ENCODE measurements around the gene PNCK.
A peak's percentile ranks its signal among the peaks of the same experiment; 100 is the strongest.
"Not testable (repeated sequence)": the region's sequence is repeated elsewhere in the genome, so short reads cannot be mapped to it uniquely, and the experiment has no call there.

Gene PNCK

DNA sequence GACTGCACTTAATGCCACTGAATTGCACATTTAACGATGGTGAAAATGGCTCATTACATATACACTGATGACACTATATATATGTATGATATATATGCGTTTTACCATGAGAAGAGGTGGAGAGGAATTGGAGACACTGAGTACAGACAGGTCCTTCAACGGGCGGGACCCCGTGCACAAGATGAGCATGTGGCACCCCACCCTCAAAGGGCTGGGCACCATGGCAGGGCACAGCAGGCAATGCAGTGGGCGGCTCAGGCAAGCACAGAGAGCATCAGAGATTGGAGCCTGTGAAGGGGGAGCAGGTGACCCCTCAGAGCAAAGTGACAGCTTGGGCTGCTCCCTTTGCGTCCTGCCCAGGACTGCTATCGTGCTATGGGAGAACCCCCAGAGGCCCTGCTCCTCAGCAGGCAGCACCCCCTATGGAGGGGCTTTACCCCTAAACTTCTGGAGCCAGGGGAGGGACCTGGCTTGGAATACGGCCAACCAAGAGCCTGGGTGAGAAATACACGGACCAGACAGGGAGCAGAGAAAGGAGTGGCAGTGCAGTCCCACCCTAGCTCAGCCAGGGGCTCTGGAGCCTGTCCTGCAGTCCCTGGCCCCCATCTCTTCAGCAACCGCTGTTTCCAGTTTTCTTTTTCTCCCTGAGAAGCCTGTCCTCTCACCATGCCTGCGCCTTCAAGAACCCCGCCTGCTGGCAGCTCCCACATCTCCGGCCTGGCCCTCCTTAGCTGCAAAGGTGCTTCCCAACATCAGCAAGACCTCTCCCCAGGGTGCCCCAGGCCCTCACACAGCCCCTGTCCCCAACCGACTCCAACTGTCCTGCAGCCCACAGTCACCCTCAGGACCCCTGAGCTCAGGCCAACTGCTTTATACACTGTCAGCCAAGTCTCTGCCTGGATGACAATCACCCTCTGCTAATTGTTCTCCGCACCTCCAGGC is 24.6 kb upstream of the PNCK start:
- no peak for DNase-seq

DNA sequence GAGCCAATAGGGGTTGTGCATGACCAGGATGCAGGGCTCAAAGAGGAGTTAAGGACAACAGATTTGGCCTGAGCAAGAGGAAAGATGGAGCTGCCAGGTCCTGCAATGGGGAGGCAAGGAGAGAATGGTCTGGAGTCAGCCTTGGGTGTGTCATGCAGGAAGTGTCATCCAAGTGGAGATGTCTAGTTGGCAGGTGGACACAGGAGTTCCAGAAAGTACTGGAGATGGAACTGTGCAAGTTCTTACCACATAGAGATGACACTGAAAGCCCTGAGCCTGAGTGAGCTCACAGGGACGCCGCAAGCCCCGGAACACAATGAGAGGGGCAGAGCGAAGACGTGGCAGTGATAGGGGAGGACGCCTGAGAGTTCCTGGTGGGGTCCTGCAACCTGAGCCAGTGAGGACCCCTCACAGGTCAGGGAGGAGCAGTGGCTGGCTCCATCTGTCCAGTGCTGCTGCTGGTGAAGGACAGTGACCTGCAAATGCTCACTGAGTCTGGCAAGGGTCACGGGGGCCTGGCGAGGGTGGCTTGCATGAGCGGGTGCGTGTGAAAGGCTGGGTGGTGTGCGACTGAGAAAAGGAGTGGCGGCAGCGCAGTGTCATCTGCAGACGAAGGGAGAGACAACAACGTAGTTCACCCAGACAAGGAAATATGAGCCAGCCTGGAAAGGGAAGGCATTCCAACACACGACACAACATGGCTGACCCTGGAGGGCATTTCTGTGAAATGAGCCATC is 23.5 kb upstream of the PNCK start:
- DNase-seq, result not testable (repeated sequence)

DNA sequence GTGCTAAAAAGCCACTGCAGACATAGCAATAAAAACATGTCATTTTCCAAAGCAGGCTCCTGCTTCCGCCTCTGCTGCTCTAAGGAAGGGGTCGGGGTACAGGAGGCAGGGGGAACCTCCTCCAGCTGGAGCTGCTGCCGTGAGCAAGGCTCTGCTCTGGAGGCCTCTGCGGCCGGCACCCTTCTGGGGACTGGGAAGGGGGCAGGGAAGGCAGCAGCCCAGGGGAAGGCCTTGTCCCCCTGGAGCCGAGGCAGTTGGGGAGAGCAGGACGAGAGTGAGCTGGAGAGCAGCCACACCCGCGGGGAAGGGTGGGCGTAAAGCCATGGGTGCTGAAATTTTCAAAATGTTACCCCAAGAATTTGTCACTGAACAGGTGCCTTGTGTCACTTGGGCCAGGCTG is 22.9 kb upstream of the PNCK start:
- DNase-seq, result not testable (repeated sequence)

DNA sequence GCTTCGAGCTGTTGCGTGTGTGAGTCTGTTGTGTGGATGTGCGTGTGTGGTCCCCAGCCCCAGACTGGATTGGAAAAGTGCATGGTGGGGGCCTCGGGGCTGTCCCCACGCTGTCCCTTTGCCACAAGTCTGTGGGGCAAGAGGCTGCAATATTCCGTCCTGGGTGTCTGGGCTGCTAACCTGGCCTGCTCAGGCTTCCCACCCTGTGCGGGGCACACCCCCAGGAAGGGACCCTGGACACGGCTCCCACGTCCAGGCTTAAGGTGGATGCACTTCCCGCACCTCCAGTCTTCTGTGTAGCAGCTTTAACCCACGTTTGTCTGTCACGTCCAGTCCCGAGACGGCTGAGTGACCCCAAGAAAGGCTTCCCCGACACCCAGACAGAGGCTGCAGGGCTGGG is 22.5 kb upstream of the PNCK start:
- no peak for DNase-seq

DNA sequence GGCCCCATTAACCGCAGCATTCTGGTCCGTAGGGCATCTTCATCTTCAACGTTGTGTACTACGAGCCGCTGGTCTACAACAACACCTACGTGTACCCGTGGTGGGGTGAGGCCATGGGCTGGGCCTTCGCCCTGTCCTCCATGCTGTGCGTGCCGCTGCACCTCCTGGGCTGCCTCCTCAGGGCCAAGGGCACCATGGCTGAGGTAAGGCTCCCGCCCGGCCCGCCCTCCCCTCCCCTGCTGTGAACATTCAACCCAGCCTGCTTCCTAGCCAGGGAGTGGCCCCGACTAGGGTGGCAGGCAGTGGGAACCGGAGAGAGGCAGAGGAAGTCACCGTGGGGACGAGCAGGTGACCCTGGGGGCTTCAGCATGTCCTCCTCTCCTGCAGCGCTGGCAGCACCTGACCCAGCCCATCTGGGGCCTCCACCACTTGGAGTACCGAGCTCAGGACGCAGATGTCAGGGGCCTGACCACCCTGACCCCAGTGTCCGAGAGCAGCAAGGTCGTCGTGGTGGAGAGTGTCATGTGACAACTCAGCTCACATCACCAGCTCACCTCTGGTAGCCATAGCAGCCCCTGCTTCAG is 21.2 kb upstream of the PNCK start:
- no peak for DNase-seq

GRCh38 chrX:153694256-153694655 is 20.6 kb upstream of the PNCK start:
- DNase-seq, result not testable (repeated sequence)

GRCh38 chrX:153693216-153694086 is 19.8 kb upstream of the PNCK start:
- no peak for DNase-seq

DNA sequence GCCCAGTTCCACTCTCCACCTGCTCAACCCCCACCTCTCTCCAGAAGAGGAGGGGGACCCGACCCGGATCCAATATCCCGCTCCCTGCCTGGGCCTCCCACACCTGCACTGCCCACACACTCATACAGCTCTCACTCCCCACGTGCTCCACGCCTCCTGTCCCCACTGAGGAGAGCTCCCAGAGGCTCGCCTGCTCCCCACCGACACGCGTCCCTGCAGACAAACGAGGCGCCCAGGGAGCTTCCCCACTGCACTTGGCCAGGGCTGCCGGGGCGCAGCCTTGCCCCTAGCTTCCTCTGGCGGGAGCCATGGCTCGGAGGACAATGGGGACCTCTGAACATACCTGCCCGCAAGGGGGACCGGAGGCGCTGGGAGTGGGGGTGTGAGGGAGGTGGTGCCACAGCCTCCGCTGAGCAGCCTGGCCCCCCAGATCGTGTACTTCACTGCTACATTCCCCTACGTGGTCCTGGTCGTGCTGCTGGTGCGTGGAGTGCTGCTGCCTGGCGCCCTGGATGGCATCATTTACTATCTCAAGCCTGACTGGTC is 19.1 kb upstream of the PNCK start:
- DNase-seq, result no peak

- no peak for DNase-seq
These were observed 18.4 kb upstream of the PNCK start for GRCh38 chrX:153692003-153692402.

DNA sequence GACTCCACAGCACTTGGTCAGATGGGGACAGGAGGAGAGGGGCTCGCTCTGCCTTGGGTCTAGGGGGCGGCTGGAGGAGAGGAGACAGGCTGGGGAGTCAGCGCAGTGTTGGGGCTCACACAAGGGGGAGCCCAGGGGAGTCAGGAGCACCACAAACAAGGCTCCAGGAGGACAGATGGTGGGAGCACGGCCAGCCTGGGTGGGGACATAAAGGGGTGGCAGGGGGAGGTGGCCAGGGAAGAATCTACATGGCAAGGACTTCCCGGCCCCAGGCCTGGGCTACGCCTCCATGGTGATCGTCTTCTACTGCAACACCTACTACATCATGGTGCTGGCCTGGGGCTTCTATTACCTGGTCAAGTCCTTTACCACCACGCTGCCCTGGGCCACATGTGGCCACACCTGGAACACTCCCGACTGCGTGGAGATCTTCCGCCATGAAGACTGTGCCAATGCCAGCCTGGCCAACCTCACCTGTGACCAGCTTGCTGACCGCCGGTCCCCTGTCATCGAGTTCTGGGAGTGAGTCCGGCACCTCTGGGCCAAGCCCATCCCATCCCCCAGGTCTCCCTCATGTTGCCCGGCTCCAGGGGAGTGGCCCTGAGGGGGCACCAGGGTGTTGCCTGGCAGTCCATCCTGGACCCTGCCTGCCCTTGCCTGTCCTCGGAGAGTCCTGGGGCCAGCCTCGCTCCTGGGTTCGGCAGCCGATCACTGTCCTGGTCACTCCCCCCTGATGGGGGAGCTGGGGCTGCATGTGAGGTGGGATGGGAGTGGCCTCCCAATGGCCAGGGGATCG is 17.6 kb upstream of the PNCK start:
- not testable (repeated sequence) for DNase-seq

DNA sequence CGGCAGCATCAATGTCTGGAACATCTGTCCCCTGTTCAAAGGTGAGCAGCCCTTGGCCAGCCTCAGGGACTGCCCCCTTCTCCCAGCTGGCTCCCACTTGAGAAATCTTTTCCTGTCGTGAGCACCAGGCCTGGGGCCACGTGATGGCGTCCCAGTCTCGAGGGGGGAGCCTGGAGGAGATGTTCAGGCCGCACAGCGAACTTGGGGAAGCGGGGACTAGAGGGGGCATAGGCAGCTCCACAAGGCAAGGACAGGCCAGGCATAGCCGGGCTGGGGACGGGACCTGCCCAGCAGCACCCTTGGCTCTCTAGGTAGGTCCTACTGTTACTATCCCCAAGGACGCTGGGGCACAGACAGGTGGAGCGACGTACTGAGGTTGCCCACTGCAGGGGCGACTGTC is 16.9 kb upstream of the PNCK start:
- DNase-seq, result no peak

DNA sequence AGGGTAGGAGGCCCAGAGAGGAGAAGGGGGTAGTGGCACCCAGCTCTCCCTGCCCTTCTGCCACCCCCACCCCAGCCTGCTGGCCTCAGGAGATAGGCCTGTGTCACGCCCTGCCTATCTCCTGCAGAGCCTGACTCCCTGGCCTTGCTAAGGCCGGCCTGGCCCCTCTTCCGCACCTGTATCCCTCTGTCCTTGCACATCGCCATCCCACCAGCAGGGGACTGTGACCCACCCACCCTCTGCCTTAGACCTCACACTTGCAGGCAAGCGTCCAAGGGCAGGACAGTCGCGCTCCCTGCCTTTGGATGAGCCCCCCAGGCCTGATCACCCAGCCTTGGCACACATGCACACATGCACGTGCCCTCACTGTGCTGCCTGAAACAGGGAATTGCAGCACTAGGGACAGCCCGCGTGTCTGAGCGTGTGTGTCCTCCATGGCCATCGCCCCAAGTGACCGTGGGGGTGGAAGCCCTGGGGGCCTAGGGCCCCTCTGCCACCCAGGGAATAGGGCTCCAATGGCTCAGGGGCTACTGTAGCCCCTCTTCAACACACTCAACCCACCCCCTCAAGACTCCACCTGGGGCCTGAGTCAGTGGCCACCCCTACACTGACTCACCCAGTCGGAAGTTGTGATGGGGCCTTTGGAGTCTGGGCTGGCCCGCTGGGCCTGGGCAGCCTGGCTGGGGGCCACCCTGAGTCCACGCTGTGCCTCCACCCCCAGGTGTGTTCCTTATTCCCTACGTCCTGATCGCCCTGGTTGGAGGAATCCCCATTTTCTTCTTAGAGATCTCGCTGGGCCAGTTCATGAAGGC is 16.2 kb upstream of the PNCK start:
- DNase-seq, result no peak

DNA sequence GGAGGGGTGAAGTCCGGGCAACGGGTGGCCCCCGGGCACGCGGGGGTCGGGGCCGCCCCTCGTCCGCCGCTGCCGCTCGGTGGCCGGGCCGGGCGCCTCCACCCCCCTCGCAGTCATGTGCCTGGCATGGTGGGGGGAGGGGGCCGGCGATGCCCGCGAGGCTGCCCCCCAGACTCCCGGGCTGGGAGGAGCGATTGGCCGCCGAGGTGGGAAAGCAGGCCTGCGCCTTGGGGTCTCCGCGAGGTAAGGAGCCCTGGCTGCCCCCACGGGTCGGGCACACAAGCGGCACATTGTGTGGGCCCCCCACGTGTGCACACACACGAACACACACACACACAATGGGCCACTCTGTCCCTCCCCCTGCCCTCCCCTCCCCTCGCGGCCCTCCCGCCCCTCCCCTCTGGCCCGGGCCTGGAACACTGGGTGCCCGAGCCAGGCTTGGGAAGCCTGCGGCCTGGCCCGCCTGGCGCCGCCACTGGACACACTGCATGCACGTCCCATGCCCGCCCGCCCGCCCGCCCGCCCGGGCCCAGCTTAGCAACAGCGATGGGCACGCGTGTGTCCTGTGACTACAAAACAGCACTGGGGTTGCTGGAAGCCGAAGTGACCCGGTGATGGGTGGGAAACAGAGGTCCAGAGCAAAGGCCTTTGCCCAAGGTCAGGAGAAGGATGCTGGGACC is 15.4 kb upstream of the PNCK start:
- DNase-seq, result no peak

DNA sequence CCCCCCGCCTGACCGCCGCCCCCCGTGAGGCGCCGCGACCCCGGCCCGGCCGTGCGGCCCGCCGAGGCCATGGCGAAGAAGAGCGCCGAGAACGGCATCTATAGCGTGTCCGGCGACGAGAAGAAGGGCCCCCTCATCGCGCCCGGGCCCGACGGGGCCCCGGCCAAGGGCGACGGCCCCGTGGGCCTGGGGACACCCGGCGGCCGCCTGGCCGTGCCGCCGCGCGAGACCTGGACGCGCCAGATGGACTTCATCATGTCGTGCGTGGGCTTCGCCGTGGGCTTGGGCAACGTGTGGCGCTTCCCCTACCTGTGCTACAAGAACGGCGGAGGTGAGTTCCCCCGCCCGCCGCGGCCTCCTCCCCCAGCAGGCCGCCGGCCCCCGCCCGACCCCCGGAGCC is 14.9 kb upstream of the PNCK start:
- no peak for DNase-seq

DNA sequence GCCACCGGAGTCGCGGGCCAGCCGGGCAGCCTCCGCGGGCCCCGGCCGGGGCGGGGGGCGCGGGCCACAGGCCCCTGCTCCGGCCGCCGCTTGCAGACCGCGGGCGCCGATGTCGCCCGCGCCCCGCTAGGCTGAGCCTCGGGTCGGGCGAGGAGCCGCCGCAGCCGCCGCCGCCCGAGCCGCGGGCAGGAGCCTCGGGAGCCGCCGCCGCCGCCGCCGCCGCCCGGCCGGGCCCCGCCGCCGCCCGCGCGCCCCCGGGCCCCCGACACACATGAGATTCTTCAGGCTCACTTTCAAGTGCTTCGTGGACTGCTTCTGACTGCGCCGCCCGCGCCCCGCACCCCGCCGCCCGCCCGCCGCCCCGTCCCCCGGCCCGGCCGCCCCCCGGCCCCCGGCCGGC is 14.5 kb upstream of the PNCK start:
- no peak for DNase-seq

DNA sequence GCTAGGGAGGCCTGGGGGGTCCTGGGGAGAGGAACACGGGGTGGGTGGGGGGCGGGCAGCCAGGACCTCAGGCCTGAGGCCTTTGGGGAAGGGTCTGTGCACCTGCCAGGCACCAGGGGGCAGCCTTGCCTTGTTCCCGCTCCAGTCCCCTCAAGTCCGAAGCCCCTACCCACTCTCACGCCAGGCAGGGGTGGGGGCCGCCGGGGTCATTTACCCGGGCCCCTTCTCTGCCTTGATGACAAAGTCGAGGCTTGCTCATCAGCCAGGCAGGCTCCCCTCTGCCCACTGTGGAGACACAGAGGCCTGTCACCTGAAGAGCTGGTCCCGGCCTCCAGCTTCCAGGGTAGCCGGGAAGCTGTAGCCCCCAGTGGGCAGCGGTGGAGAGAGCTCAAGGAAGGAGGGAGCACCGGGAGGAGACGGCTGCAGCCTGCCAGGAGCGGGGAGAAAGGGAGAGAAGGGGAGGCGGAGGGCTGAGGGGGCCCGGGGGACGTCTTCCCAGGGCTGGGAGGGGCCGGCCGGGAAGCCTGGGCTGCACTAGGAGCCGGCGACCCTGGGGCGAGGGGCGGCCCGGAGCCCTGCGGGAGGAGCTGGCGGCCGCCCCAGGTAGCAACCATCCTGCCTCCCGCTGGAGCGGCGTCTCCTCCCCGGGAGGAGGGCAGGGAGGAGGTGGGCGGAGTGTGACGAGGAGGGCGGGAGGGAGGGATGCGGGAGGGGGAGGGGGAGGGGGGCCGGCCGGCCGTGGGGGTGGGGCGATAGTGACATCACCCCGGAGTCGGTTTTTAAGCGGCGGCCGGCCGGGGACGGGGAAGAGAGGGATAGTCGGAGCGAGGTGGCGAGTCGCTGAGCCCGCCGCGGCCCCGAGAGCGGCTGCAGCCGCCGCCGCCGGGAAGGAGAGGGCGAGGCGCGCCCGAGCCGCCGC is 13.8 kb upstream of the PNCK start, which contains the start of gene SLC6A8:
SLC6A8 (plus strand) TSS at position 806 of the 919 bp plus-strand sequence. CDS start 649 bp downstream, outside the sequence.
- DNase-seq, result peak; percentile 18

GRCh38 chrX:153686711-153687110 is 13.1 kb upstream of the PNCK start:
- no peak for DNase-seq

All from NCI-H446 treated with DMSO at 0.1 percent for 48 hours (cell line).